HEK293 (cell line): ENCODE measurements around the gene SENP5.

ENCODE experiments used
- ZNF174 ChIP-seq: fragments of 450-650 bp; formaldehyde crosslinking; IDR thresholded peaks from 2 replicates; pipeline ENCODE4 v1.5.0; 2017; ENCODE audit warnings: missing biosample characterization, mild to moderate bottlenecking, missing genetic modification characterization
- ZNF48 ChIP-seq: fragments of 450-650 bp; formaldehyde crosslinking; IDR thresholded peaks from 2 replicates; pipeline ENCODE4 v1.5.1; 2016; ENCODE audit warnings: missing biosample characterization, missing genetic modification characterization
- TF ChIP-seq, protein P1 (sequence below): fragments of 450-650 bp; formaldehyde crosslinking; IDR thresholded peaks from 2 replicates; pipeline ENCODE4 v1.5.1; 2016; ENCODE audit warnings: missing biosample characterization, missing genetic modification characterization

DNA sequence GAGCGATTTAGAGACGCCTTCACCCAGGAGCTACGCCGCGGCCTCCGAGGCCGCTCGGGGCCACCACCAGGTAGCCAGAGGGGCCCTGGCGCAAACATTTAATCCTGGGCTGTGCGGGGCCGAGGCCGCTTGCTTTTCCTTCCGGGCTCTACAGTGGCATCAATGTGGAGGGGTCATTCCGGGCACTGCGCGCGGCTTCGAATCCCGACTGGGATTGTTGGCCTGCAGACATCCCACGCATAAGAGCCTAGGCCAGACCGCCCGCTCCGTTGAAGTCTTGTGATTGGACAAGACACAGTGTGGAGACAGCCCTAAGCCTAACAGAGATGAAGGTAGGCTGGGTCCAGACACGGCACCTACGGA lies 75.2 kb downstream of the SENP5 start:
- no peak for TF ChIP-seq ZNF174 (tag by site-specific recombination)
- TF ChIP-seq, protein P1, sequence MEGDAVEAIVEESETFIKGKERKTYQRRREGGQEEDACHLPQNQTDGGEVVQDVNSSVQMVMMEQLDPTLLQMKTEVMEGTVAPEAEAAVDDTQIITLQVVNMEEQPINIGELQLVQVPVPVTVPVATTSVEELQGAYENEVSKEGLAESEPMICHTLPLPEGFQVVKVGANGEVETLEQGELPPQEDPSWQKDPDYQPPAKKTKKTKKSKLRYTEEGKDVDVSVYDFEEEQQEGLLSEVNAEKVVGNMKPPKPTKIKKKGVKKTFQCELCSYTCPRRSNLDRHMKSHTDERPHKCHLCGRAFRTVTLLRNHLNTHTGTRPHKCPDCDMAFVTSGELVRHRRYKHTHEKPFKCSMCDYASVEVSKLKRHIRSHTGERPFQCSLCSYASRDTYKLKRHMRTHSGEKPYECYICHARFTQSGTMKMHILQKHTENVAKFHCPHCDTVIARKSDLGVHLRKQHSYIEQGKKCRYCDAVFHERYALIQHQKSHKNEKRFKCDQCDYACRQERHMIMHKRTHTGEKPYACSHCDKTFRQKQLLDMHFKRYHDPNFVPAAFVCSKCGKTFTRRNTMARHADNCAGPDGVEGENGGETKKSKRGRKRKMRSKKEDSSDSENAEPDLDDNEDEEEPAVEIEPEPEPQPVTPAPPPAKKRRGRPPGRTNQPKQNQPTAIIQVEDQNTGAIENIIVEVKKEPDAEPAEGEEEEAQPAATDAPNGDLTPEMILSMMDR (tag by site-specific recombination): no peak
- no peak for TF ChIP-seq ZNF48 (tag by site-specific recombination)
